A549 (cell line): ENCODE results near the gene CNOT3. TPM values are rescaled to one million over a fixed set of nuclear protein-coding genes. Genes with fewer than 3 reads are reported as not detected.

Source experiments
- ATAC-seq, 2 experiments: fragments of 200-7000 bp in 1 of 2; fragments of >200 bp in 1 of 2; cut with Nextera tagmentation in 1 of 2; cut with Tn5 transposase in 1 of 2; 3 replicates each; pipeline versions ENCODE4 v1.8.0 to v1.9.1; 2018 to 2020; ENCODE audit warnings: mild to moderate bottlenecking in 1 of 2, moderate library complexity in 1 of 2
- CTCF ChIA-PET: fragments of 300-600 bp; sonication (Branson Sonifier 250); formaldehyde crosslinking; extraction: SDS; loops from one replicate; lab custom pipeline; 2021; ENCODE audit warnings: antibody characterized with exemption, inconsistent platforms; lab: Yijun Ruan, JAX
- POLR2A ChIA-PET: fragments of 350-600 bp; formaldehyde crosslinking; extraction: SDS; loops from one replicate; lab custom pipeline; 2021; ENCODE audit warnings: antibody characterized with exemption, inconsistent platforms; lab: Yijun Ruan, JAX
- DNase-seq, 2 experiments: peaks; one replicate each; pipeline versions ENCODE4 v3.0.0 to v3.0.0-alpha.2; 2011 to 2016; ENCODE audit warnings: low read depth in 1 of 2, low spot score in 1 of 2
- FAIRE-seq: peaks from 2 replicates; lab custom pipeline; 2011; peaks lifted over from hg19 to GRCh38; lab: Jason Lieb, UNC
- H3K27ac ChIP-seq, 2 experiments: fragments of >200 bp; sonication (Bioruptor Twin); formaldehyde crosslinking; 3 replicates each; pipeline ENCODE4 v1.5.1; 2016 to 2017
- H3K4me1 ChIP-seq: fragments of >200 bp; sonication (Bioruptor Twin); formaldehyde crosslinking; 3 replicates; pipeline ENCODE4 v1.6.1; 2016
- H3K4me2 ChIP-seq: fragments of >200 bp; sonication (Bioruptor Twin); formaldehyde crosslinking; 3 replicates; pipeline ENCODE4 v1.6.1; 2016
- H3K4me3 ChIP-seq: fragments of >200 bp; sonication (Bioruptor Twin); formaldehyde crosslinking; 3 replicates; pipeline ENCODE4 v1.5.1; 2016
- H3K9me3 ChIP-seq: fragments of >200 bp; sonication (Bioruptor Twin); formaldehyde crosslinking; 3 replicates; pipeline ENCODE4 v1.6.1; 2016
- CBX2 ChIP-seq: fragments of 200-600 bp; sonication (generic); IDR thresholded peaks from 2 replicates; pipeline ENCODE4 v1.6.1; 2016; ENCODE audit warnings: low read depth, mild to moderate bottlenecking, borderline replicate concordance
- CBX8 ChIP-seq: fragments of 200-600 bp; sonication (generic); IDR thresholded peaks from 2 replicates; pipeline ENCODE4 v1.6.1; 2016
- CEBPB ChIP-seq, 2 experiments: fragments of >200 bp in 1 of 2; sonication (Bioruptor Twin) in 1 of 2; formaldehyde crosslinking in 1 of 2; IDR thresholded peaks; 2 replicates each; pipeline ENCODE4 v1.6.1; 2012 to 2016
- CHD4 ChIP-seq: fragments of 200-600 bp; sonication (generic); IDR thresholded peaks from 2 replicates; pipeline ENCODE4 v1.6.1; 2016; ENCODE audit warnings: antibody characterized with exemption, mild to moderate bottlenecking, borderline replicate concordance
- EHMT2 ChIP-seq: fragments of 200-600 bp; sonication (generic); IDR thresholded peaks from 2 replicates; pipeline ENCODE4 v1.6.1; 2016; ENCODE audit warnings: antibody characterized with exemption, low read depth, mild to moderate bottlenecking, moderate library complexity
- EP300 ChIP-seq, 2 experiments: fragments of >200 bp; sonication (Bioruptor Twin); formaldehyde crosslinking; IDR thresholded peaks; 2 replicates in 1 of 2; 3 replicates in 1 of 2; pipeline ENCODE4 v1.6.1; 2016 to 2017
- ESRRA ChIP-seq: fragments of 150-350 bp; IDR thresholded peaks from 2 replicates; pipeline ENCODE4 v1.6.1; 2014; ENCODE audit warnings: mild to moderate bottlenecking, low read length, borderline replicate concordance
- HDAC2 ChIP-seq: fragments of 200-600 bp; sonication (generic); IDR thresholded peaks from 2 replicates; pipeline ENCODE4 v1.6.1; 2016
- HEYL ChIP-seq: fragments of 250-450 bp; sonication (Bioruptor Pico); IDR thresholded peaks from 2 replicates; pipeline ENCODE4 v1.8.0; 2021; ENCODE audit warnings: mild to moderate bottlenecking, moderate library complexity
- JUN ChIP-seq, 2 experiments: fragments of >200 bp; sonication (Bioruptor Twin); formaldehyde crosslinking; IDR thresholded peaks; 2 replicates in 1 of 2; 3 replicates in 1 of 2; pipeline ENCODE4 v1.6.1; 2016 to 2017
- MAFK ChIP-seq: fragments of 450-650 bp; IDR thresholded peaks from 2 replicates; pipeline ENCODE4 v1.6.1; 2014; ENCODE audit not compliant: partially characterized antibody
- NR3C1 ChIP-seq: fragments of >200 bp; sonication (Bioruptor Twin); formaldehyde crosslinking; IDR thresholded peaks from 3 replicates; pipeline ENCODE4 v1.6.1; 2017
- POLR2A ChIP-seq: IDR thresholded peaks from 2 replicates; pipeline ENCODE4 v1.6.1; 2012; ENCODE audit warnings: mild to moderate bottlenecking, low read length
- POLR2AphosphoS2 ChIP-seq: conservative IDR thresholded peaks from 2 replicates; pipeline ENCODE4 v1.6.1; 2012; ENCODE audit warnings: low read length, improper control_type of control experiment, inconsistent platforms
- RAD21 ChIP-seq, 2 experiments: fragments of >200 bp in 1 of 2; sonication (Bioruptor Twin) in 1 of 2; formaldehyde crosslinking in 1 of 2; IDR thresholded peaks in 1 of 2; conservative IDR thresholded peaks in 1 of 2; 2 replicates in 1 of 2; 3 replicates in 1 of 2; pipeline ENCODE4 v1.6.1; 2012 to 2018; ENCODE audit warnings: inconsistent platforms in 1 of 2
- RCOR1 ChIP-seq: fragments of 150-350 bp; IDR thresholded peaks from 2 replicates; pipeline ENCODE4 v1.6.1; 2014; ENCODE audit warnings: antibody characterized with exemption, low read length, low read depth
- RFX5 ChIP-seq: fragments of 450-650 bp; IDR thresholded peaks from 2 replicates; pipeline ENCODE4 v1.7.1; 2014; ENCODE audit warnings: antibody characterized with exemption, mild to moderate bottlenecking, moderate library complexity
- RNF2 ChIP-seq: fragments of 200-600 bp; sonication (generic); IDR thresholded peaks from 2 replicates; pipeline ENCODE4 v1.6.1; 2016; ENCODE audit warnings: low read depth, mild to moderate bottlenecking, antibody characterized with exemption, moderate library complexity, borderline replicate concordance
- SREBF2 ChIP-seq: fragments of 450-650 bp; IDR thresholded peaks from 2 replicates; pipeline ENCODE4 v1.6.1; 2014; ENCODE audit warnings: mild to moderate bottlenecking, moderate library complexity
- TP53 ChIP-seq: fragments of 250-450 bp; sonication (Bioruptor Pico); IDR thresholded peaks from 2 replicates; pipeline ENCODE4 v1.5.0; 2021; ENCODE audit warnings: mild to moderate bottlenecking, moderate library complexity
- ZFP36 ChIP-seq: fragments of 450-650 bp; IDR thresholded peaks from 2 replicates; pipeline ENCODE4 v1.6.1; 2014; ENCODE audit warnings: borderline replicate concordance; ENCODE audit not compliant: partially characterized antibody
- ZNF302 ChIP-seq: fragments of 250-450 bp; sonication (Bioruptor Pico); IDR thresholded peaks from 2 replicates; pipeline ENCODE4 v1.9.0; 2021; ENCODE audit warnings: inconsistent platforms, mild to moderate bottlenecking, moderate library complexity
- ZSCAN20 ChIP-seq: fragments of 250-450 bp; sonication (Bioruptor Pico); IDR thresholded peaks from 2 replicates; pipeline ENCODE4 v1.8.0; 2022; ENCODE audit warnings: mild to moderate bottlenecking, moderate library complexity
- WGBS: methylation state at CpG from one replicate; pipeline ENCODE4 v1.1.6; 2017; ENCODE audit errors: missing lambda C conversion rate; 5-methylcytosine and 5-hydroxymethylcytosine counted together
- polyA plus RNA-seq, 4 experiments: library from polyadenylated mRNA; depleted of rRNA in 3 of 4; stranded (reverse); fragments of >200 nt; fragmentation: RNase III in 1 of 4; extraction: RNeasy Plus Mini Kit Qiagen cat#74134 plus additional on column Dnase treatment in 1 of 4; gene quantifications; 2 replicates in 3 of 4; 3 replicates in 1 of 4; pipeline ENCODE4 v1.2.3, GENCODE V29; 2011 to 2017
- TF ChIP-seq, protein P1 (sequence below): fragments of 150-350 bp; IDR thresholded peaks from 2 replicates; pipeline ENCODE4 v1.6.1; 2014; ENCODE audit warnings: low read depth, mild to moderate bottlenecking, low read length
- TF ChIP-seq, protein P2 (sequence below): IDR thresholded peaks from 2 replicates; pipeline ENCODE4 v1.6.1; 2012
- TF ChIP-seq, protein P3 (sequence below): fragments of >200 bp; sonication (Bioruptor Twin); formaldehyde crosslinking; IDR thresholded peaks from 3 replicates; pipeline ENCODE4 v1.5.1; 2016
- TF ChIP-seq, protein P4 (sequence below): IDR thresholded peaks from 2 replicates; pipeline ENCODE4 v1.6.1; 2012
- TF ChIP-seq, protein P5 (sequence below): fragments of 450-650 bp; IDR thresholded peaks from 2 replicates; pipeline ENCODE4 v1.6.1; 2014; ENCODE audit warnings: antibody characterized with exemption
- TF ChIP-seq, protein P6 (sequence below): IDR thresholded peaks from 2 replicates; pipeline ENCODE4 v1.6.1; 2012; ENCODE audit warnings: low read depth, borderline replicate concordance

CNOT3 gene
- polyA plus RNA-seq, 2 of the 4 experiments (the other 2 are of a cell fraction), result 24.9 to 59.2 TPM

DNA sequence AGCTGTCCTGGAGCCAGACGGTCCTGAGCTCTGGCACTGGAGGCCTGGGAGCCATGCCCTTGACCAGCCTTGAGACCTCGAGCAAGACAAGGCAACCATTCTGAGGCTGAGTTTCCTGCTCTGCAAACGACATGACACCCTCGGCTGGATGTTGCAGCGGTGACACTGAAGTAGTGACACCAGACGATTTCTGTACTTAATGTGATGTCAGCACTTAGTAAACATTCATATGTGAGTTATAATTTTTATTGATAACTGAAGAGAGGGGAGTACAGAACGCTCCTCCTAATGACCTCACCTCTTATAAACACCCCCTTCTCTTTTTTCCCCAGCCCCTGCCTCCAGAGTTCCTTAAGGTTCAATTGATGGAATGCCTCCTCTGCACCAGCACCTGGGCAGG, 29.1 kb upstream of the CNOT3 start:
- no peak for TF ChIP-seq EHMT2
- TF ChIP-seq MAFK, result peak; percentile 63
- no peaks in the 10 kb centered on the region for H3K9me3 ChIP-seq
- DNase-seq (no peak), FAIRE-seq (no peak), ATAC-seq (no peak)
- no peak overlapping the region for H3K4me2 ChIP-seq
- H3K4me1 ChIP-seq, result 0 out of 3 replicates have a peak, but pooled peaks cover 7% of the 10 kb centered on the region
- ChIA-PET POLR2A (interaction anchor here (1.6 kb wide), 1 partner anchor 28 kb away, joined by 5 read pairs; no protein-coding TSS in a partner anchor), CTCF (interaction anchor here (3.0 kb wide), 1 partner anchor 300 kb away, joined by 7 read pairs; no protein-coding TSS in a partner anchor)
- H3K4me3 ChIP-seq, result no peak overlapping the region
- H3K27ac ChIP-seq, result no peak overlapping the region
- 88% methylated on average over 7 of the region's 7 CpGs for WGBS

DNA sequence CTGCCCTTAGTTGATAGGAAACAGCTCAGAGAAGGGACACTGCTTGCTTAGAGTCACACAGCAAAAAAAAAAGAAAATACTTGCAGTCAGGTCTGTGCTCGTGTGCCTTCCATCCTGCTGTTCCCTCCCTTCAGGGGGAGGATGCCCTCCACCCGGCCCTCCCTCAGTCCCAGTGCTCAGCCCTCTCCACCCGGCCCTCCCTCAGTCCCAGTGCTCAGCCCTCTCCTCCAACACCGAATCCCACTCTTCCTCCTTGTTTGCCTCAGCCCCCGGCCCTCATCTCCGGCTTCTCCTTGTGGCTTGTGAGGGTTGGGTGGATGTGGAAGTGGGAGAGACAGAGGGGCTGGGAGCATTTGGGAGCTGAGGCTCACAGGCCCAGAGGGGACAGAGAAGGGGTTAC, 27.9 kb upstream of the CNOT3 start:
- CTCF ChIA-PET, result interaction anchor here (0.5 to 3.0 kb wide), 3 partner anchors 13 to 1031 kb away, joined by 3 to 7 read pairs (median 3); no protein-coding TSS in a partner anchor
- POLR2A ChIA-PET, result interaction anchor here (1.6 kb wide), 1 partner anchor 27 kb away, joined by 5 read pairs; no protein-coding TSS in a partner anchor
- no peak for FAIRE-seq

DNA sequence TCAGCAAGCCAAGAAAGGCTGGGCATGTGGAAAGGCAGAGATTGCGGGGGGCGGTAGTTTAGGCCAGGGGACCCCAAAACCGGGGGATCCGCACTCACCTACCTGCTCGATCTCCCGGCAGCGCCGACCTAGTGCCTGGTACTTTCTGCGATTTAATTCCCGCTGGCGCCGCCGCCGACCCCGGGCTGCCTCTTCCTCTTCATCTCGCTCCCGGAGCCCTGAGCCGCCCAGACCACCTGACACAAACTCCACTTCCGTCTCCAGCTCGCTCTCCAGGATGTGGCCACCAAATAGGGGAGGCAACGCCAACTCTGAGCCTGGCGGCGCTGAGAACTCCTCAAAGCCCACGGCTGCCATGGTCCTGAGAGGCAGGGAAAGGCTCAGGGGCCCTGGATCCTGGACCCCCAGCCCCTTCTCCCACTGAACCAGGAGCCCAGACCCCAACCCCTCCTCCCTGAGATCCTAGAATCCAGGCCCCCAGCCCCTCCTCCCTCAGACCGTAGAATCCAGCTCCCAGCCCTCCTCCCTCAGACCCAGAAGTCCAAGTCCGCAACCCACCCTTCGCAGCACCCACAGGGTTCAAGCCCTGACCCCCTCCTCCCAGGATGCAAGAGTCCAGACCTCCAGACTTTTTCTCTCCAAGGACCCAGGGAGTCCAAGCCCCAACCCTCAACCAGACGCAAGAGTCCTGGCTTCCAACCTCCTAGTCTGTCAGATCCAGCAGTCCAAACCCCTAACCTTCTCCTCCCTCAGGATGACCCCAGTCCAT, 23.0 kb upstream of the CNOT3 start:
- Histone ChIP-seq H3K4me1 (peaks cover 14% of the 10 kb centered on the region; the same call in 2 of the 3 replicates), H3K4me2 (peak overlapping the region; percentile 81), H3K4me3 (peak overlapping the region; percentile 95), H3K27ac (peak overlapping the region; percentile 84 to 93), H3K9me3 (no peaks in the 10 kb centered on the region)
- no peak for ATAC-seq
- no peak for DNase-seq
- no peak for FAIRE-seq
- WGBS, result 66% methylated on average over 28 of the region's 28 CpGs
- POLR2A ChIA-PET, result interaction anchor here (1.2 to 2.7 kb wide), 9 partner anchors 12 to 136 kb away, joined by 4 to 51 read pairs (median 5); partner anchors contain the start of genes CNOT3, NDUFA3 and TSEN34
- CTCF ChIA-PET, result interaction anchor here (1.0 to 1.3 kb wide), 3 partner anchors 37 to 90 kb away, joined by 3 read pairs; no protein-coding TSS in a partner anchor
- TF ChIP-seq NR3C1, result no peak
- TF ChIP-seq POLR2A, result no peak; the same call in 1 of the 2 replicates
- TF ChIP-seq, protein P1, sequence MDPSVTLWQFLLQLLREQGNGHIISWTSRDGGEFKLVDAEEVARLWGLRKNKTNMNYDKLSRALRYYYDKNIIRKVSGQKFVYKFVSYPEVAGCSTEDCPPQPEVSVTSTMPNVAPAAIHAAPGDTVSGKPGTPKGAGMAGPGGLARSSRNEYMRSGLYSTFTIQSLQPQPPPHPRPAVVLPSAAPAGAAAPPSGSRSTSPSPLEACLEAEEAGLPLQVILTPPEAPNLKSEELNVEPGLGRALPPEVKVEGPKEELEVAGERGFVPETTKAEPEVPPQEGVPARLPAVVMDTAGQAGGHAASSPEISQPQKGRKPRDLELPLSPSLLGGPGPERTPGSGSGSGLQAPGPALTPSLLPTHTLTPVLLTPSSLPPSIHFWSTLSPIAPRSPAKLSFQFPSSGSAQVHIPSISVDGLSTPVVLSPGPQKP, result no peak
- no peak; the same call in 1 of the 2 replicates for TF ChIP-seq POLR2AphosphoS2
- no peak for TF ChIP-seq RAD21 (conservative IDR thresholded peaks at IDR 0.05 in 1 of 2, IDR thresholded peaks at IDR 0.05 in 1 of 2)
- TF ChIP-seq CEBPB (IDR thresholded peaks at IDR 0.05), result no peak
- TF ChIP-seq, protein P2, sequence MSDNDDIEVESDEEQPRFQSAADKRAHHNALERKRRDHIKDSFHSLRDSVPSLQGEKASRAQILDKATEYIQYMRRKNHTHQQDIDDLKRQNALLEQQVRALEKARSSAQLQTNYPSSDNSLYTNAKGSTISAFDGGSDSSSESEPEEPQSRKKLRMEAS, result no peak
- TF ChIP-seq EP300 (IDR thresholded peaks at IDR 0.05), result no peak
- no peak for TF ChIP-seq CHD4
- TF ChIP-seq, protein P3, sequence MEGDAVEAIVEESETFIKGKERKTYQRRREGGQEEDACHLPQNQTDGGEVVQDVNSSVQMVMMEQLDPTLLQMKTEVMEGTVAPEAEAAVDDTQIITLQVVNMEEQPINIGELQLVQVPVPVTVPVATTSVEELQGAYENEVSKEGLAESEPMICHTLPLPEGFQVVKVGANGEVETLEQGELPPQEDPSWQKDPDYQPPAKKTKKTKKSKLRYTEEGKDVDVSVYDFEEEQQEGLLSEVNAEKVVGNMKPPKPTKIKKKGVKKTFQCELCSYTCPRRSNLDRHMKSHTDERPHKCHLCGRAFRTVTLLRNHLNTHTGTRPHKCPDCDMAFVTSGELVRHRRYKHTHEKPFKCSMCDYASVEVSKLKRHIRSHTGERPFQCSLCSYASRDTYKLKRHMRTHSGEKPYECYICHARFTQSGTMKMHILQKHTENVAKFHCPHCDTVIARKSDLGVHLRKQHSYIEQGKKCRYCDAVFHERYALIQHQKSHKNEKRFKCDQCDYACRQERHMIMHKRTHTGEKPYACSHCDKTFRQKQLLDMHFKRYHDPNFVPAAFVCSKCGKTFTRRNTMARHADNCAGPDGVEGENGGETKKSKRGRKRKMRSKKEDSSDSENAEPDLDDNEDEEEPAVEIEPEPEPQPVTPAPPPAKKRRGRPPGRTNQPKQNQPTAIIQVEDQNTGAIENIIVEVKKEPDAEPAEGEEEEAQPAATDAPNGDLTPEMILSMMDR, result no peak
- TF ChIP-seq ZFP36, result no peak
- no peak for TF ChIP-seq ZNF302 (CRISPR knock-in tag)
- TF ChIP-seq, protein P4, sequence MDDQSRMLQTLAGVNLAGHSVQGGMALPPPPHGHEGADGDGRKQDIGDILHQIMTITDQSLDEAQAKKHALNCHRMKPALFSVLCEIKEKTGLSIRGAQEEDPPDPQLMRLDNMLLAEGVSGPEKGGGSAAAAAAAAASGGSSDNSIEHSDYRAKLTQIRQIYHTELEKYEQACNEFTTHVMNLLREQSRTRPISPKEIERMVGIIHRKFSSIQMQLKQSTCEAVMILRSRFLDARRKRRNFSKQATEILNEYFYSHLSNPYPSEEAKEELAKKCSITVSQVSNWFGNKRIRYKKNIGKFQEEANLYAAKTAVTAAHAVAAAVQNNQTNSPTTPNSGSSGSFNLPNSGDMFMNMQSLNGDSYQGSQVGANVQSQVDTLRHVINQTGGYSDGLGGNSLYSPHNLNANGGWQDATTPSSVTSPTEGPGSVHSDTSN, result no peak

More for the DNA sequence above, 27.9 kb upstream of the CNOT3 start:
- ATAC-seq (peak; percentile 61 to 85), DNase-seq (no peak)
- Histone ChIP-seq H3K27ac (no peak overlapping the region), H3K9me3 (no peaks in the 10 kb centered on the region), H3K4me3 (no peak overlapping the region), H3K4me1 (peaks cover 11% of the 10 kb centered on the region; the same call in 1 of the 3 replicates), H3K4me2 (no peak overlapping the region)
- WGBS, result 81% methylated on average over 6 of the region's 6 CpGs
- TF ChIP-seq, protein P5, sequence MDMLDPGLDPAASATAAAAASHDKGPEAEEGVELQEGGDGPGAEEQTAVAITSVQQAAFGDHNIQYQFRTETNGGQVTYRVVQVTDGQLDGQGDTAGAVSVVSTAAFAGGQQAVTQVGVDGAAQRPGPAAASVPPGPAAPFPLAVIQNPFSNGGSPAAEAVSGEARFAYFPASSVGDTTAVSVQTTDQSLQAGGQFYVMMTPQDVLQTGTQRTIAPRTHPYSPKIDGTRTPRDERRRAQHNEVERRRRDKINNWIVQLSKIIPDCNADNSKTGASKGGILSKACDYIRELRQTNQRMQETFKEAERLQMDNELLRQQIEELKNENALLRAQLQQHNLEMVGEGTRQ, result no peak
- TF ChIP-seq, protein P2, result no peak
- TF ChIP-seq HEYL (CRISPR knock-in tag), result no peak
- no peak for TF ChIP-seq CBX2
- TF ChIP-seq RNF2, result no peak
- TF ChIP-seq, protein P4, result no peak
- no peak for TF ChIP-seq TP53 (CRISPR knock-in tag)
- no peak for TF ChIP-seq ESRRA
- no peak for TF ChIP-seq ZSCAN20 (CRISPR knock-in tag)
- TF ChIP-seq HDAC2, result no peak
- no peak for TF ChIP-seq RFX5
- no peak for TF ChIP-seq CBX8
- TF ChIP-seq SREBF2, result no peak
- TF ChIP-seq JUN (IDR thresholded peaks at IDR 0.05), result no peak
- TF ChIP-seq, protein P6, sequence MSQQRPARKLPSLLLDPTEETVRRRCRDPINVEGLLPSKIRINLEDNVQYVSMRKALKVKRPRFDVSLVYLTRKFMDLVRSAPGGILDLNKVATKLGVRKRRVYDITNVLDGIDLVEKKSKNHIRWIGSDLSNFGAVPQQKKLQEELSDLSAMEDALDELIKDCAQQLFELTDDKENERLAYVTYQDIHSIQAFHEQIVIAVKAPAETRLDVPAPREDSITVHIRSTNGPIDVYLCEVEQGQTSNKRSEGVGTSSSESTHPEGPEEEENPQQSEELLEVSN, result no peak
- no peak for TF ChIP-seq RCOR1
